ENCODE results near the gene LRP8.

LRP8 gene

GRCh38 chr1:53359225-53359933, 31.5 kb upstream of the LRP8 start:
- no peak for DNase-seq

GRCh38 chr1:53356637-53357036, 28.8 kb upstream of the LRP8 start:
- DNase-seq, result no peak

- DNase-seq, result no peak
Observed at GRCh38 chr1:53354119-53354518, 26.2 kb upstream of the LRP8 start.

- no peak for DNase-seq
Observed at GRCh38 chr1:53352561-53352960, 24.7 kb upstream of the LRP8 start.

GRCh38 chr1:53350853-53351767, 23.2 kb upstream of the LRP8 start:
- DNase-seq, result no peak

- DNase-seq, result no peak
Observed at GRCh38 chr1:53349968-53350852, 22.3 kb upstream of the LRP8 start.

- DNase-seq, result no peak
Observed at GRCh38 chr1:53349369-53349835, 21.5 kb upstream of the LRP8 start.

GRCh38 chr1:53348486-53349368, 20.9 kb upstream of the LRP8 start:
- DNase-seq, result no peak

- no peak for DNase-seq
Observed at GRCh38 chr1:53346814-53347176, 18.9 kb upstream of the LRP8 start.

GRCh38 chr1:53345996-53346813, 18.3 kb upstream of the LRP8 start:
- DNase-seq, result no peak

- DNase-seq, result no peak
Observed at GRCh38 chr1:53344921-53345838, 17.3 kb upstream of the LRP8 start.

- no peak for DNase-seq
Observed at GRCh38 chr1:53343831-53344668, 16.2 kb upstream of the LRP8 start.

GRCh38 chr1:53342735-53343470, 15.0 kb upstream of the LRP8 start:
- no peak for DNase-seq

- DNase-seq, result no peak
Observed at GRCh38 chr1:53341961-53342707, 14.3 kb upstream of the LRP8 start.

- DNase-seq, result no peak
Observed at GRCh38 chr1:53341521-53341895, 13.6 kb upstream of the LRP8 start.

GRCh38 chr1:53340660-53341520, 13.0 kb upstream of the LRP8 start:
- no peak for DNase-seq

All from NCI-H187 (cell line).